HepG2 (cell line): ENCODE data around the gene SKI. TPM values are rescaled to one million over a fixed set of nuclear protein-coding genes. Genes with fewer than 3 reads are reported as not detected.

Experiments
- FOSL2 ChIP-seq: sonication (generic); formaldehyde crosslinking; IDR thresholded peaks from 2 replicates; pipeline ENCODE4 v1.4.0; 2020; ENCODE audit warnings: missing genetic modification reagents
- FOXJ3 ChIP-seq: sonication (generic); formaldehyde crosslinking; IDR thresholded peaks from 2 replicates; pipeline ENCODE4 v1.4.0; 2020; ENCODE audit warnings: missing genetic modification reagents, mild to moderate bottlenecking, borderline replicate concordance
- HOXA3 ChIP-seq: sonication (generic); formaldehyde crosslinking; IDR thresholded peaks from 2 replicates; pipeline ENCODE4 v1.5.0; 2020; ENCODE audit warnings: missing genetic modification reagents
- KLF9 ChIP-seq: IDR thresholded peaks from 2 replicates; pipeline ENCODE4 v1.6.1; 2016; ENCODE audit warnings: low read depth
- MEIS2 ChIP-seq: sonication (generic); formaldehyde crosslinking; IDR thresholded peaks from 2 replicates; pipeline ENCODE4 v1.9.0; 2021; ENCODE audit warnings: mild to moderate bottlenecking, missing genetic modification reagents
- NPAS2 ChIP-seq: sonication (generic); formaldehyde crosslinking; IDR thresholded peaks from 2 replicates; pipeline ENCODE4 v1.8.0; 2022; ENCODE audit warnings: mild to moderate bottlenecking, missing genetic modification reagents, borderline replicate concordance
- PPARG ChIP-seq: conservative IDR thresholded peaks from 2 replicates; pipeline ENCODE4 v1.6.1; 2016; ENCODE audit warnings: missing biosample characterization, missing genetic modification reagents
- RXRB ChIP-seq: IDR thresholded peaks from 2 replicates; pipeline ENCODE4 v1.6.1; 2016; ENCODE audit warnings: borderline replicate concordance, missing genetic modification reagents, missing compliant biosample characterization
- WIZ ChIP-seq: sonication (generic); formaldehyde crosslinking; IDR thresholded peaks from 2 replicates; pipeline ENCODE4 v1.5.1; 2020; ENCODE audit warnings: mild to moderate bottlenecking, missing genetic modification reagents
- ZNF101 ChIP-seq: sonication (generic); formaldehyde crosslinking; IDR thresholded peaks from 2 replicates; pipeline ENCODE4 v1.4.0; 2020; ENCODE audit warnings: mild to moderate bottlenecking, low read depth, missing genetic modification reagents, borderline replicate concordance
- ZNF253 ChIP-seq: sonication (generic); formaldehyde crosslinking; IDR thresholded peaks from 2 replicates; pipeline ENCODE4 v1.8.0; 2022; ENCODE audit warnings: mild to moderate bottlenecking, missing genetic modification reagents, borderline replicate concordance
- ZNF3 ChIP-seq: IDR thresholded peaks from 2 replicates; pipeline ENCODE4 v1.7.0; 2017; ENCODE audit warnings: inconsistent platforms
- ZNF761 ChIP-seq: sonication (generic); formaldehyde crosslinking; conservative IDR thresholded peaks from 2 replicates; pipeline ENCODE4 v1.4.0; 2020; ENCODE audit warnings: mild to moderate bottlenecking, missing genetic modification reagents
- ZNF816 ChIP-seq: sonication (generic); formaldehyde crosslinking; IDR thresholded peaks from 2 replicates; pipeline ENCODE4 v1.8.0; 2022; ENCODE audit warnings: missing genetic modification reagents, mild to moderate bottlenecking, borderline replicate concordance
- polyA plus RNA-seq, 8 experiments: library from polyadenylated mRNA; depleted of rRNA in 3 of 8; stranded (reverse) in 7 of 8; unstranded in 1 of 8; fragments of >200 nt; fragmentation: Illumina TruSeq in 4 of 8; extraction: Trizol in 4 of 8; gene quantifications; 2 replicates each; pipeline versions ENCODE4 v1.2.1 to v1.2.3, GENCODE V29; 2011 to 2016; ENCODE audit warnings: low read depth in 4 of 8, missing spikeins in 1 of 8, mixed read lengths in 1 of 8; ENCODE audit not compliant: insufficient read depth in 1 of 8
- total RNA-seq, 5 experiments: library from RNA; depleted of rRNA; stranded (reverse); fragments of >200 nt; fragmentation: Illumina TruSeq; extraction: Trizol; gene quantifications; 2 replicates each; pipeline ENCODE4 v1.2.3, GENCODE V29; 2016; ENCODE audit warnings: low read depth in 1 of 5
- TF ChIP-seq, protein P1 (sequence below): sonication (generic); formaldehyde crosslinking; IDR thresholded peaks from 2 replicates; pipeline ENCODE4 v1.4.0; 2020; ENCODE audit warnings: mild to moderate bottlenecking, missing genetic modification reagents
- TF ChIP-seq, protein P2 (sequence below), 2 experiments: IDR thresholded peaks; 2 replicates each; pipeline ENCODE4 v1.6.1; 2011 to 2012; ENCODE audit warnings: low read length in 2 of 2, borderline replicate concordance in 1 of 2, low read depth in 1 of 2, mild to moderate bottlenecking in 1 of 2, moderate library complexity in 1 of 2
- TF ChIP-seq, protein P3 (sequence below): sonication (generic); formaldehyde crosslinking; IDR thresholded peaks from 2 replicates; pipeline ENCODE4 v1.5.0; 2020; ENCODE audit warnings: mild to moderate bottlenecking, missing genetic modification reagents
- TF ChIP-seq, protein P4 (sequence below): IDR thresholded peaks from 2 replicates; pipeline ENCODE4 v1.6.1; 2016; ENCODE audit warnings: missing biosample characterization, missing genetic modification reagents, low read depth

The SKI gene
- total and polyA plus RNA-seq, 2 of the 13 experiments (the other 11 are each of a cell fraction or from before 2014, with no cell fraction given): 4.7 to 6.9 TPM

- TF ChIP-seq, protein P1, sequence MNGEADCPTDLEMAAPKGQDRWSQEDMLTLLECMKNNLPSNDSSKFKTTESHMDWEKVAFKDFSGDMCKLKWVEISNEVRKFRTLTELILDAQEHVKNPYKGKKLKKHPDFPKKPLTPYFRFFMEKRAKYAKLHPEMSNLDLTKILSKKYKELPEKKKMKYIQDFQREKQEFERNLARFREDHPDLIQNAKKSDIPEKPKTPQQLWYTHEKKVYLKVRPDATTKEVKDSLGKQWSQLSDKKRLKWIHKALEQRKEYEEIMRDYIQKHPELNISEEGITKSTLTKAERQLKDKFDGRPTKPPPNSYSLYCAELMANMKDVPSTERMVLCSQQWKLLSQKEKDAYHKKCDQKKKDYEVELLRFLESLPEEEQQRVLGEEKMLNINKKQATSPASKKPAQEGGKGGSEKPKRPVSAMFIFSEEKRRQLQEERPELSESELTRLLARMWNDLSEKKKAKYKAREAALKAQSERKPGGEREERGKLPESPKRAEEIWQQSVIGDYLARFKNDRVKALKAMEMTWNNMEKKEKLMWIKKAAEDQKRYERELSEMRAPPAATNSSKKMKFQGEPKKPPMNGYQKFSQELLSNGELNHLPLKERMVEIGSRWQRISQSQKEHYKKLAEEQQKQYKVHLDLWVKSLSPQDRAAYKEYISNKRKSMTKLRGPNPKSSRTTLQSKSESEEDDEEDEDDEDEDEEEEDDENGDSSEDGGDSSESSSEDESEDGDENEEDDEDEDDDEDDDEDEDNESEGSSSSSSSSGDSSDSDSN (CRISPR knock-in tag): peak; percentile 87
- TF ChIP-seq FOSL2 (CRISPR knock-in tag) (no peak), KLF9 (CRISPR knock-in tag) (no peak), MEIS2 (CRISPR knock-in tag) (peak; percentile 46; the same call in 1 of the 2 replicates), FOXJ3 (CRISPR knock-in tag) (no peak; the same call in 1 of the 2 replicates), NPAS2 (CRISPR knock-in tag) (no peak), ZNF3 (CRISPR knock-in tag) (no peak), ZNF761 (CRISPR knock-in tag) (peak; percentile 41; the same call in 1 of the 2 replicates), ZNF816 (CRISPR knock-in tag) (no peak; the same call in 1 of the 2 replicates), WIZ (CRISPR knock-in tag) (no peak), ZNF101 (no peak), ZNF253 (no peak), PPARG (CRISPR knock-in tag) (no peak; the same call in 1 of the 2 replicates), HOXA3 (CRISPR knock-in tag) (peak; percentile 84; the same call in 1 of the 2 replicates), RXRB (CRISPR knock-in tag) (peak; percentile 16; the same call in 1 of the 2 replicates)
- TF ChIP-seq, protein P2, sequence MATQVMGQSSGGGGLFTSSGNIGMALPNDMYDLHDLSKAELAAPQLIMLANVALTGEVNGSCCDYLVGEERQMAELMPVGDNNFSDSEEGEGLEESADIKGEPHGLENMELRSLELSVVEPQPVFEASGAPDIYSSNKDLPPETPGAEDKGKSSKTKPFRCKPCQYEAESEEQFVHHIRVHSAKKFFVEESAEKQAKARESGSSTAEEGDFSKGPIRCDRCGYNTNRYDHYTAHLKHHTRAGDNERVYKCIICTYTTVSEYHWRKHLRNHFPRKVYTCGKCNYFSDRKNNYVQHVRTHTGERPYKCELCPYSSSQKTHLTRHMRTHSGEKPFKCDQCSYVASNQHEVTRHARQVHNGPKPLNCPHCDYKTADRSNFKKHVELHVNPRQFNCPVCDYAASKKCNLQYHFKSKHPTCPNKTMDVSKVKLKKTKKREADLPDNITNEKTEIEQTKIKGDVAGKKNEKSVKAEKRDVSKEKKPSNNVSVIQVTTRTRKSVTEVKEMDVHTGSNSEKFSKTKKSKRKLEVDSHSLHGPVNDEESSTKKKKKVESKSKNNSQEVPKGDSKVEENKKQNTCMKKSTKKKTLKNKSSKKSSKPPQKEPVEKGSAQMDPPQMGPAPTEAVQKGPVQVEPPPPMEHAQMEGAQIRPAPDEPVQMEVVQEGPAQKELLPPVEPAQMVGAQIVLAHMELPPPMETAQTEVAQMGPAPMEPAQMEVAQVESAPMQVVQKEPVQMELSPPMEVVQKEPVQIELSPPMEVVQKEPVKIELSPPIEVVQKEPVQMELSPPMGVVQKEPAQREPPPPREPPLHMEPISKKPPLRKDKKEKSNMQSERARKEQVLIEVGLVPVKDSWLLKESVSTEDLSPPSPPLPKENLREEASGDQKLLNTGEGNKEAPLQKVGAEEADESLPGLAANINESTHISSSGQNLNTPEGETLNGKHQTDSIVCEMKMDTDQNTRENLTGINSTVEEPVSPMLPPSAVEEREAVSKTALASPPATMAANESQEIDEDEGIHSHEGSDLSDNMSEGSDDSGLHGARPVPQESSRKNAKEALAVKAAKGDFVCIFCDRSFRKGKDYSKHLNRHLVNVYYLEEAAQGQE (IDR thresholded peaks at IDR 0.05; ENCODE audit: borderline replicate concordance in 1 of 2, low read depth in 1 of 2, low read length in 2 of 2): no peak
- TF ChIP-seq, protein P3, sequence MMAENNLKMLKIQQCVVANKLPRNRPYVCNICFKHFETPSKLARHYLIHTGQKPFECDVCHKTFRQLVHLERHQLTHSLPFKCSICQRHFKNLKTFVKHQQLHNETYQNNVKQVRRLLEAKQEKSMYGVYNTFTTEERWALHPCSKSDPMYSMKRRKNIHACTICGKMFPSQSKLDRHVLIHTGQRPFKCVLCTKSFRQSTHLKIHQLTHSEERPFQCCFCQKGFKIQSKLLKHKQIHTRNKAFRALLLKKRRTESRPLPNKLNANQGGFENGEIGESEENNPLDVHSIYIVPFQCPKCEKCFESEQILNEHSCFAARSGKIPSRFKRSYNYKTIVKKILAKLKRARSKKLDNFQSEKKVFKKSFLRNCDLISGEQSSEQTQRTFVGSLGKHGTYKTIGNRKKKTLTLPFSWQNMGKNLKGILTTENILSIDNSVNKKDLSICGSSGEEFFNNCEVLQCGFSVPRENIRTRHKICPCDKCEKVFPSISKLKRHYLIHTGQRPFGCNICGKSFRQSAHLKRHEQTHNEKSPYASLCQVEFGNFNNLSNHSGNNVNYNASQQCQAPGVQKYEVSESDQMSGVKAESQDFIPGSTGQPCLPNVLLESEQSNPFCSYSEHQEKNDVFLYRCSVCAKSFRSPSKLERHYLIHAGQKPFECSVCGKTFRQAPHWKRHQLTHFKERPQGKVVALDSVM (CRISPR knock-in tag): no peak
- TF ChIP-seq, protein P4, sequence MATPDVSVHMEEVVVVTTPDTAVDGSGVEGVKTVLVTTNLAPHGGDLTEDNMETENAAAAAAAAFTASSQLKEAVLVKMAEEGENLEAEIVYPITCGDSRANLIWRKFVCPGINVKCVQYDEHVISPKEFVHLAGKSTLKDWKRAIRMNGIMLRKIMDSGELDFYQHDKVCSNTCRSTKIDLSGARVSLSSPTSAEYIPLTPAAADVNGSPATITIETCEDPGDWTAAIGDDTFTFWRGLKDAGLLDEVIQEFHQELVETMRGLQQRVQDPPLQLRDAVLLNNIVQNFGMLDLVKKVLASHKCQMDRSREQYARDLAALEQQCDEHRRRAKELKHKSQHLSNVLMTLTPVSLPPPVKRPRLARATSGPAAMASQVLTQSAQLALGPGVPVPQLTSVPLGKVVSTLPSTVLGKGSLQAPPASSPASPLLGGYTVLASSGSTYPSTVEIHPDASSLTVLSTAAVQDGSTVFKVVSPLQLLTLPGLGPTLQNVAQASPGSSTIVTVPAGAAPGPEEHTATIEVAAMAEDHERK (CRISPR knock-in tag): no peak
Observed at GRCh38 chr1:2189459-2190425, 38.4 kb upstream of the SKI start (continued).
